H1 (cell line): ENCODE measurements around the gene PROX2. TPM values are rescaled to one million over a fixed set of nuclear protein-coding genes. Genes with fewer than 3 reads are reported as not detected.

Source experiments
- CTCF ChIA-PET: fragments of 300-600 bp; sonication (Branson Sonifier 250); formaldehyde crosslinking; loops from one replicate; lab custom pipeline; 2021; ENCODE audit not compliant: partially characterized antibody; lab: Charles Lee
- POLR2A ChIA-PET: fragments of 300-600 bp; sonication (Branson Sonifier 250); formaldehyde crosslinking; loops from one replicate; lab custom pipeline; 2021; ENCODE audit warnings: inconsistent platforms; ENCODE audit not compliant: partially characterized antibody; lab: Charles Lee
- DNase-seq, 2 experiments: peaks; one replicate each; pipeline versions ENCODE4 v3.0.0 to v3.0.0-alpha.2; 2010 to 2022; ENCODE audit warnings: low spot score in 2 of 2, low read depth in 1 of 2, mixed read lengths in 1 of 2
- FAIRE-seq: peaks from 2 replicates; lab custom pipeline; 2011; peaks lifted over from hg19 to GRCh38; lab: Jason Lieb, UNC
- H2AFZ ChIP-seq: 2 replicates; pipeline ENCODE4 v1.8.1; 2012; ENCODE audit warnings: low read length, inconsistent platforms
- H2AK5ac ChIP-seq: 2 replicates; pipeline ENCODE4 v1.6.1; 2013; ENCODE audit warnings: low read depth, low read length
- H2BK120ac ChIP-seq: replicated peaks from 2 replicates; pipeline ENCODE3; 2013; ENCODE audit warnings: low read depth, low read length, inconsistent platforms
- H2BK12ac ChIP-seq: 2 replicates; pipeline ENCODE4 v1.6.1; 2013; ENCODE audit warnings: low read depth, low read length
- H2BK15ac ChIP-seq: 2 replicates; pipeline ENCODE4 v1.6.1; 2013; ENCODE audit warnings: low read length
- H2BK20ac ChIP-seq: 2 replicates; pipeline ENCODE4 v1.6.1; 2013; ENCODE audit warnings: low read length
- H2BK5ac ChIP-seq: 2 replicates; pipeline ENCODE4 v1.6.1; 2013; ENCODE audit warnings: low read depth, low read length
- H3K14ac ChIP-seq: 2 replicates; pipeline ENCODE4 v1.6.1; 2013; ENCODE audit warnings: inconsistent platforms; ENCODE audit not compliant: insufficient read length
- H3K18ac ChIP-seq: 2 replicates; pipeline ENCODE4 v1.6.1; 2013; ENCODE audit warnings: low read length; ENCODE audit errors: extremely low read depth
- H3K23ac ChIP-seq: 2 replicates; pipeline ENCODE4 v1.6.1; 2013; ENCODE audit warnings: inconsistent platforms; ENCODE audit not compliant: insufficient read length
- H3K23me2 ChIP-seq: 2 replicates; pipeline ENCODE4 v1.6.1; 2013; ENCODE audit warnings: low read depth, low read length
- H3K27ac ChIP-seq: 2 replicates; pipeline ENCODE4 v1.6.1; 2011; ENCODE audit warnings: low read depth, low read length, inconsistent platforms
- H3K27me3 ChIP-seq, 4 experiments: replicated peaks in 1 of 4; 1 replicate in 1 of 4; 2 replicates in 3 of 4; pipeline versions ENCODE4 v1.6.1 to v1.8.1; 2011 to 2013; ENCODE audit warnings: low read length in 3 of 4, mild to moderate bottlenecking in 3 of 4, inconsistent platforms in 2 of 4, mixed read lengths in 2 of 4, moderate library complexity in 1 of 4; ENCODE audit not compliant: control insufficient read depth in 3 of 4, insufficient read depth in 3 of 4; ENCODE audit errors: extremely low read depth in 1 of 4
- H3K36me3 ChIP-seq, 4 experiments: 2 replicates each; pipeline versions ENCODE4 v1.6.1 to v1.8.1; 2011 to 2013; ENCODE audit warnings: mild to moderate bottlenecking in 4 of 4, low read length in 3 of 4, moderate library complexity in 2 of 4, control low read depth in 1 of 4, inconsistent platforms in 1 of 4; ENCODE audit not compliant: insufficient read depth in 4 of 4, control insufficient read depth in 2 of 4
- H3K4ac ChIP-seq: replicated peaks from 2 replicates; pipeline ENCODE3; 2013; ENCODE audit warnings: low read length, low read depth, mixed read lengths, inconsistent platforms; ENCODE audit not compliant: insufficient read length
- H3K4me1 ChIP-seq, 4 experiments: replicated peaks in 1 of 4; 1 replicate in 1 of 4; 2 replicates in 3 of 4; pipeline versions ENCODE4 v1.6.1 to v1.8.1; 2011 to 2013; ENCODE audit warnings: low read length in 3 of 4, inconsistent platforms in 2 of 4, mixed read lengths in 1 of 4; ENCODE audit not compliant: insufficient read depth in 4 of 4, control insufficient read depth in 3 of 4
- H3K4me2 ChIP-seq, 2 experiments: 2 replicates each; pipeline versions ENCODE4 v1.6.1 to v1.8.1; 2011 to 2013; ENCODE audit warnings: low read depth in 2 of 2, low read length in 2 of 2, control low read depth in 1 of 2, inconsistent platforms in 1 of 2, mild to moderate bottlenecking in 1 of 2; ENCODE audit not compliant: insufficient read depth in 1 of 2
- H3K4me3 ChIP-seq, 4 experiments: fragments of 200-600, 300-600 bp in 1 of 4; sonication (generic), shearing (Covaris generic), sonication (Bioruptor Twin) in 1 of 4; 2 replicates each; pipeline versions ENCODE4 v1.5.1 to v1.8.1; 2011 to 2016; ENCODE audit warnings: low read length in 4 of 4, low read depth in 3 of 4, control low read depth in 2 of 4, inconsistent platforms in 2 of 4, mild to moderate bottlenecking in 2 of 4, mixed read lengths in 1 of 4, moderate library complexity in 1 of 4; ENCODE audit not compliant: insufficient read depth in 2 of 4; ENCODE audit errors: extremely low read depth in 1 of 4
- H3K56ac ChIP-seq: replicated peaks from 2 replicates; pipeline ENCODE3; 2013; ENCODE audit warnings: low read depth, mild to moderate bottlenecking, mixed read lengths, low read length, inconsistent platforms; ENCODE audit not compliant: insufficient read length
- H3K79me1 ChIP-seq: 2 replicates; pipeline ENCODE4 v1.6.1; 2013; ENCODE audit warnings: low read depth, low read length, control low read depth
- H3K79me2 ChIP-seq, 2 experiments: 2 replicates each; pipeline versions ENCODE4 v1.6.1 to v1.8.1; 2012 to 2013; ENCODE audit warnings: low read length in 2 of 2, mild to moderate bottlenecking in 2 of 2, inconsistent platforms in 1 of 2; ENCODE audit not compliant: insufficient read depth in 2 of 2, control insufficient read depth in 1 of 2
- H3K9ac ChIP-seq, 4 experiments: replicated peaks in 1 of 4; 1 replicate in 1 of 4; 2 replicates in 3 of 4; pipeline versions ENCODE4 v1.6.1 to v1.8.1; 2011 to 2013; ENCODE audit warnings: low read depth in 3 of 4, low read length in 3 of 4, control low read depth in 2 of 4, mild to moderate bottlenecking in 2 of 4, moderate library complexity in 2 of 4, inconsistent platforms in 1 of 4; ENCODE audit errors: extremely low read depth in 1 of 4
- H3K9me3 ChIP-seq, 2 experiments: 2 replicates each; pipeline versions ENCODE4 v1.6.1 to v1.8.1; 2012 to 2013; ENCODE audit warnings: mild to moderate bottlenecking in 2 of 2, moderate library complexity in 2 of 2, control low read depth in 1 of 2, inconsistent platforms in 1 of 2, low read depth in 1 of 2, low read length in 1 of 2, mixed read lengths in 1 of 2; ENCODE audit not compliant: insufficient read depth in 2 of 2
- H4K20me1 ChIP-seq, 2 experiments: replicated peaks in 1 of 2; 2 replicates each; pipeline versions ENCODE3 to v1.8.1; 2011 to 2013; ENCODE audit warnings: inconsistent platforms in 2 of 2, low read length in 2 of 2, mild to moderate bottlenecking in 1 of 2; ENCODE audit not compliant: insufficient read depth in 2 of 2, control insufficient read depth in 1 of 2
- H4K5ac ChIP-seq: 2 replicates; pipeline ENCODE4 v1.6.1; 2013; ENCODE audit warnings: low read length, low read depth, mixed read lengths, inconsistent platforms; ENCODE audit not compliant: insufficient read length
- H4K8ac ChIP-seq: 2 replicates; pipeline ENCODE4 v1.8.0; 2013; ENCODE audit warnings: mild to moderate bottlenecking, moderate library complexity, low read length, inconsistent platforms; ENCODE audit not compliant: insufficient read depth; ENCODE audit errors: extremely low read depth
- H4K91ac ChIP-seq: replicated peaks from 2 replicates; pipeline ENCODE3; 2013; ENCODE audit warnings: low read length, mixed read lengths, inconsistent platforms; ENCODE audit not compliant: insufficient read length
- CREB1 ChIP-seq: IDR thresholded peaks from 2 replicates; pipeline ENCODE4 v1.6.1; 2012; ENCODE audit warnings: inconsistent platforms
- EGR1 ChIP-seq: IDR thresholded peaks from 2 replicates; pipeline ENCODE4 v1.6.1; 2011; ENCODE audit warnings: low read depth, low read length, borderline replicate concordance
- GABPA ChIP-seq: IDR thresholded peaks from 2 replicates; pipeline ENCODE4 v1.6.1; 2011; ENCODE audit warnings: mild to moderate bottlenecking, low read length, moderate library complexity, borderline replicate concordance; ENCODE audit not compliant: insufficient read depth
- POLR2A ChIP-seq, 2 experiments: IDR thresholded peaks; 1 replicate in 1 of 2; 2 replicates in 1 of 2; pipeline ENCODE4 v1.6.1; 2011; ENCODE audit warnings: low read depth in 2 of 2, low read length in 2 of 2, mild to moderate bottlenecking in 2 of 2; ENCODE audit errors: control extremely low read depth in 1 of 2
- SAP30 ChIP-seq: fragments of 300-600 bp; sonication (generic); IDR thresholded peaks from 2 replicates; pipeline ENCODE4 v1.7.1; 2012; ENCODE audit warnings: low read length, moderate library complexity, mild to moderate bottlenecking, inconsistent platforms; ENCODE audit not compliant: insufficient read depth, insufficient replicate concordance
- SIN3A ChIP-seq, 2 experiments: IDR thresholded peaks in 1 of 2; conservative IDR thresholded peaks in 1 of 2; 2 replicates each; pipeline ENCODE4 v1.6.1; 2011 to 2012; ENCODE audit warnings: low read length in 2 of 2, improper control_type of control experiment in 1 of 2, low read depth in 1 of 2, mild to moderate bottlenecking in 1 of 2
- SRF ChIP-seq: IDR thresholded peaks from 2 replicates; pipeline ENCODE4 v1.6.1; 2011; ENCODE audit warnings: mild to moderate bottlenecking, low read depth, low read length, moderate library complexity
- TEAD4 ChIP-seq: IDR thresholded peaks from 2 replicates; pipeline ENCODE4 v1.6.1; 2012; ENCODE audit warnings: low read depth, low read length, inconsistent platforms, mixed read lengths
- ZNF274 ChIP-seq: IDR thresholded peaks from 2 replicates; pipeline ENCODE4 v1.7.0; 2012; ENCODE audit warnings: low read length, borderline replicate concordance; ENCODE audit errors: extremely low read depth
- WGBS, 2 experiments: shearing (Covaris generic) in 1 of 2; methylation state at CpG; one replicate each; pipeline versions ENCODE4 v1.1.6 to v1.1.7; 2013 to 2015; ENCODE audit warnings: low lambda C conversion rate in 2 of 2, mixed read lengths in 2 of 2, inconsistent platforms in 1 of 2, low coverage in 1 of 2, missing lambda C conversion rate in 1 of 2; ENCODE audit not compliant: insufficient replicate concordance in 2 of 2, insufficient coverage in 1 of 2, insufficient read length in 1 of 2; ENCODE audit errors: extremely low coverage in 1 of 2, missing lambda C conversion rate in 1 of 2; 5-methylcytosine and 5-hydroxymethylcytosine counted together
- polyA plus RNA-seq, 7 experiments: library from polyadenylated mRNA; depleted of rRNA in 3 of 7; stranded (reverse) in 5 of 7; unstranded in 2 of 7; fragments of >200 nt in 5 of 7; fragments of 200-250 nt in 2 of 7; gene quantifications; 1 replicate in 5 of 7; 2 replicates in 1 of 7; 4 replicates in 1 of 7; pipeline versions ENCODE4 v1.2.1 to v1.2.3, GENCODE V29; 2011 to 2013; ENCODE audit warnings: missing spikeins in 2 of 7, mixed read lengths in 2 of 7
- total RNA-seq: library from RNA; stranded (reverse); fragmentation: NEBNext Ultra II Directional; extraction: Animal tissue kit (Norgen Biotek cat#: 25700); gene quantifications from 2 replicates; pipeline ENCODE4 v1.2.1, GENCODE V29; 2021
- TF ChIP-seq, protein P1 (sequence below): IDR thresholded peaks from 2 replicates; pipeline ENCODE4 v1.6.1; 2011; ENCODE audit warnings: low read length, improper control_type of control experiment
- TF ChIP-seq, protein P2 (sequence below): IDR thresholded peaks from 2 replicates; pipeline ENCODE4 v1.6.1; 2012; ENCODE audit warnings: inconsistent platforms

The PROX2 gene
- total and polyA plus RNA-seq, 2 of the 8 experiments (the other 6 are each of a cell fraction or from before 2014, with no cell fraction given): 0.03 TPM; not detected in 1

DNA sequence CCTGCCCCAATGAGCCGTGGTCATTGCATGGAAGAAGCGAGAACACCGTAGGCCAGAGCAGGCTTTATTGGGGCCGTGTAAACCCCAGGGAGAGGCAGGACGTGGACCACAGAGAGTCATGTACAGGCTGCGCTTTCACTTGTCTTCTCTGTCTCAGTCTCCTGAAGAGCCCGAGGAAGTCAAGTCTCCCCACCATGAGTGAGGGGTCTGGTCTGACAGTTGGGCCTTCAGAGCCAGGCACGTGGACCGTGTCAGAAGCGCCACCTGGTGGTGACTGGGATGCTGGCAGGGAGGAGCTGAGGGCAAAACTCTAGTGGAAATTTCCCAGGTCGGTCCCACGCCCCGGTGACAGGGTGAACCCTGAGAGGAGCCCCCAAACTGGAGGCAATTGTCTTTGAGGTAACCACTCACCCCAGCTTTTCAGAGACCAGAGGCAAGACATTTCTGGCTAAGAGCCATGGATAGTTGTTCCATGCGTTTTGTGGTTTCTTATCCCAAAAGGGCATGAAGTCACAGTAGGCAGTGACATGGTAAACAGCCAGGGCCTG lies 29.7 kb upstream of the PROX2 start:
- H3K4ac ChIP-seq: no peak overlapping the region
- H2BK20ac ChIP-seq: no peak overlapping the region
- H3K79me1 ChIP-seq: no peaks in the 10 kb centered on the region
- no peak overlapping the region for H3K9ac ChIP-seq
- no peak overlapping the region for H4K8ac ChIP-seq
- DNase-seq (peak in 1 of 2 experiments; percentile 95), FAIRE-seq (peak; percentile 91)
- H3K4me1 ChIP-seq: no peaks in the 10 kb centered on the region; a peak in 1 of 7 replicates
- no peak overlapping the region for H3K4me3 ChIP-seq
- H3K27me3 ChIP-seq: no peaks in the 10 kb centered on the region
- WGBS, 2 experiments: 66% methylated on average over 14 of the region's 14 CpGs; no CpG with 5 or more reads in 1 of the 2 experiments
- H3K56ac ChIP-seq: no peak overlapping the region
- H3K36me3 ChIP-seq: peaks cover 19 to 38% (median 28%) of the 10 kb centered on the region in 4 experiments
- POLR2A ChIA-PET: interaction anchor here (0.8 to 6.8 kb wide), 17 partner anchors 10 to 392 kb away, joined by 3 to 80 read pairs (median 6); partner anchors contain the start of genes ACYP1, DLST, EIF2B2 and PROX2
- no peak overlapping the region for H2BK120ac ChIP-seq
- no peak overlapping the region for H3K23ac ChIP-seq
- H3K4me2 ChIP-seq: no peak overlapping the region
- peaks cover 4 to 10% of the 10 kb centered on the region in 2 experiments for H4K20me1 ChIP-seq
- CTCF ChIA-PET: interaction anchor here (0.6 to 24.8 kb wide), 47 partner anchors 12 to 1550 kb away, joined by 3 to 509 read pairs (median 5); partner anchors contain the start of genes ACYP1, PGF, PROX2 and RPS6KL1
- no peak overlapping the region for H2AK5ac ChIP-seq
- H3K18ac ChIP-seq: no peak overlapping the region
- no peak overlapping the region for H2BK5ac ChIP-seq
- H3K14ac ChIP-seq: no peak overlapping the region
- H3K79me2 ChIP-seq: no peaks in the 10 kb centered on the region
- H3K9me3 ChIP-seq: no peaks in the 10 kb centered on the region
- H3K27ac ChIP-seq: no peak overlapping the region
- no peak overlapping the region for H2AFZ ChIP-seq
- no peak overlapping the region for H2BK15ac ChIP-seq
- H2BK12ac ChIP-seq: no peak overlapping the region
- H3K23me2 ChIP-seq: no peaks in the 10 kb centered on the region
- H4K5ac ChIP-seq: no peak overlapping the region
- no peak overlapping the region for H4K91ac ChIP-seq
- 0 out of 2 replicates have a peak, but pooled peaks have one; percentile 41 for TF ChIP-seq TEAD4
- TF ChIP-seq ZNF274: no peak
- TF ChIP-seq, protein P1, sequence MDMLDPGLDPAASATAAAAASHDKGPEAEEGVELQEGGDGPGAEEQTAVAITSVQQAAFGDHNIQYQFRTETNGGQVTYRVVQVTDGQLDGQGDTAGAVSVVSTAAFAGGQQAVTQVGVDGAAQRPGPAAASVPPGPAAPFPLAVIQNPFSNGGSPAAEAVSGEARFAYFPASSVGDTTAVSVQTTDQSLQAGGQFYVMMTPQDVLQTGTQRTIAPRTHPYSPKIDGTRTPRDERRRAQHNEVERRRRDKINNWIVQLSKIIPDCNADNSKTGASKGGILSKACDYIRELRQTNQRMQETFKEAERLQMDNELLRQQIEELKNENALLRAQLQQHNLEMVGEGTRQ: peak; percentile 41; the same call in 1 of the 2 replicates
- TF ChIP-seq, protein P2, sequence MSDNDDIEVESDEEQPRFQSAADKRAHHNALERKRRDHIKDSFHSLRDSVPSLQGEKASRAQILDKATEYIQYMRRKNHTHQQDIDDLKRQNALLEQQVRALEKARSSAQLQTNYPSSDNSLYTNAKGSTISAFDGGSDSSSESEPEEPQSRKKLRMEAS: peak; percentile 99
- TF ChIP-seq SIN3A (conservative IDR thresholded peaks at IDR 0.05 in 1 of 2, IDR thresholded peaks at IDR 0.05 in 1 of 2; ENCODE audit: low read depth in 1 of 2, low read length in 2 of 2): peak; percentile 97 to 99
- peak; percentile 44; the same call in 1 of the 2 replicates for TF ChIP-seq GABPA
- TF ChIP-seq CREB1: 0 out of 2 replicates have a peak, but pooled peaks have one; percentile 23
- peak; percentile 90 for TF ChIP-seq SAP30
- TF ChIP-seq POLR2A (IDR thresholded peaks at IDR 0.05; ENCODE audit: control extremely low read depth in 1 of 2, low read depth in 2 of 2, low read length in 2 of 2): peak in 1 of 2 experiments; percentile 57; a peak in 1 of 3 replicates
- TF ChIP-seq SRF: no peak
- no peak for TF ChIP-seq EGR1
